Left ventricle myocardium superior (tissue), 1 donor: ENCODE data around the gene ROS1. TPM values are rescaled to one million over a fixed set of nuclear protein-coding genes. Genes with fewer than 3 reads are reported as not detected.
"Not testable (repeated sequence)": the region's sequence is repeated elsewhere in the genome, so short reads cannot be mapped to it uniquely, and the experiment has no call there.

ENCODE experiments used
- ATAC-seq: fragments of 200-7000 bp; cut with Tn5 transposase; one replicate; pipeline ENCODE4 v1.9.1; 2020; ENCODE audit warnings: mild to moderate bottlenecking, moderate library complexity
- DNase-seq: peaks from one replicate; pipeline ENCODE4 v3.0.0-alpha.2; 2020
- intact Hi-C: fragments of 100-400 bp; cut with micrococcal nuclease; formaldehyde crosslinking; loops from one replicate; pipeline ENCODE4 v1.11.0; 2022
- total RNA-seq: library from RNA; stranded (reverse); fragmentation: NEBNext Ultra II Directional; extraction: Animal tissue kit (Norgen Biotek cat#: 25700); gene quantifications from one replicate; pipeline ENCODE4 v1.2.1, GENCODE V29; 2021
- donor health status: DM: no; HTN: yes; CAD: no; lungs with severe emphysema.

The ROS1 gene
- total RNA-seq, 1 donor from 2014 or later: 0.02 TPM

DNA sequence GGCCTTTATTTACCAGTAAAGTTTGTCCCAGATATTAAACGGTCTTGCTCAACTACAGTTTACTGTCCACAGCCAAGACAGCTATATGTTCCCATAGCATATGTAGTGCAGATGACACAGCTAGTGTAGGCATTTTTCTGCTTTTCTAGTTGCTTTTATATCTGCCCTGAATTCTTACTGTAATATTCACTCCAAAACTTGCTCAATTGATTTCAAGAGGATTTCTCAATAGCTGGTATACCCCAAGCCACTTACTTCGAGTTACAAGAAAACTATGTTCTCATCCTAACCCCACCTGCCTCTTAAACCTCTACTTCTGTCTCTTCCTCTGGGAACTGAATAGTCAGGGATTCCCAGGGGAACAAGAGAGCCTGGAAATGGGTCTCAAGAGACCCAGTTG lies 18.9 kb upstream of the ROS1 start:
- intact Hi-C loops: no loop called here
- ATAC-seq (no peak), DNase-seq (no peak)

DNA sequence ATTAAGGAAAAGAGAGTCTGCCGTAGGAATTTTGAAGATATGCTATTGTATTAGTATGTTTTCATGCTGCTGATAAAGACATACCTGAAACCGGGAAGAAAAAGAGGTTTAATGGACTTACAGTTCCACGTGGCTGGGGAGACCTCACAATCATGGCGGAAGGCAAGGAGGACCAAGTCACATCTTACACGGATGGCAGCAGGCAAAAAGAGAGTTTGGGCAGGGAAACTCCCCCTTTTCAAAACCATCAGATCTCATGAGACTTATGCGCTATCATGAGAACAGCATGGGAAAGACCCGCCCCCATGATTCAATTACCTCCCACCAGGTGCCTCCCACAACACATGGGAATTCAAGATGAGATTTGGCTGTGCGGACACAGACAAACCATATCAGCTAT lies 16.6 kb upstream of the ROS1 start:
- intact Hi-C loops, ATAC-seq, DNase-seq: not testable (repeated sequence)

- intact Hi-C loops: no loop called here
- no peak for DNase-seq
- no peak for ATAC-seq
These were observed 16.1 kb upstream of the ROS1 start for GRCh38 chr6:117441824-117442264.

GRCh38 chr6:117440706-117441525 lies 15.2 kb upstream of the ROS1 start:
- ATAC-seq: no peak
- intact Hi-C loops: no loop called here
- no peak for DNase-seq

GRCh38 chr6:117432273-117432672 lies 6.5 kb upstream of the ROS1 start:
- no peak for DNase-seq
- intact Hi-C loops: no loop called here
- ATAC-seq: no peak

DNA sequence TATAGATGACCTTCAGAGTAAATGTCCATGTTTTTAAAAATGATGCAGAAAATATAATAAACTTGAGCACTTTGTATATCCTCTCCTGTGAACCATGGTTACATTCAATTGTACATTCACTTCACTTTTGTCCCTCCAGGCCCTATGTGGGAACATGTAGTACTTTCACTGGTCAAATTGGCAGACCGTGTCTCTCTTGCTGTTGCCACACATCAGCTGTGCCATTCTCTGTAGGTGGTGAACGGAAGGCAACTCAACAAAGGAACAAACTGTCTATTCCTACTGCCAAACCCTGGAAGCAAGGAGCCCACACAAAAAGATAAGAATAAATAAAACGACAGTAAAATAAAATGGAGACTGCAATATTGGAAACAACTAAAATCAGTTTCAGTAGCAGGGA lies 2.0 kb downstream of the ROS1 start:
- intact Hi-C loops: no loop called here
- DNase-seq: no peak
- ATAC-seq: peak; percentile 96

DNA sequence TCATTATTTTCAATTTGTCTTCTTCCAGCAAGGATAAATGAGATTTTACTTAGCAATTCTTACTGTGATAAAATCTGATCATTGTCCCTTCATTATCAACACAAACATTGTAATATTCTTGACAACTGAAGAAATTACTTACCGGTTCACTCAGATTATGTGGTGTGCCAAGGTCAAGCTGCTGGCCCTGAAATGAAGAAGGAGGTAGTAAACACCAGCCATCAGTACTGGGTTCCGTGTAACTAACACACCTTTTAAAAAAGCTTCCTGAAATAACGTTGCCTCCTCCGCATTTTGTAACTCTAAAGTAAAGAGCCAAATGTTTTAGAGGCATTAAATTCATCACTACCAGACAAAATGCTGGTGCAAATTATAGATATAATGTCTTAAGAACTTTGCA lies 7.4 kb downstream of the ROS1 start:
- ATAC-seq: no peak
- DNase-seq: no peak
- intact Hi-C loops: no loop called here

- DNase-seq: no peak
- ATAC-seq: no peak
- intact Hi-C loops: no loop called here
These were observed 7.9 kb downstream of the ROS1 start for GRCh38 chr6:117417851-117418250.

DNA sequence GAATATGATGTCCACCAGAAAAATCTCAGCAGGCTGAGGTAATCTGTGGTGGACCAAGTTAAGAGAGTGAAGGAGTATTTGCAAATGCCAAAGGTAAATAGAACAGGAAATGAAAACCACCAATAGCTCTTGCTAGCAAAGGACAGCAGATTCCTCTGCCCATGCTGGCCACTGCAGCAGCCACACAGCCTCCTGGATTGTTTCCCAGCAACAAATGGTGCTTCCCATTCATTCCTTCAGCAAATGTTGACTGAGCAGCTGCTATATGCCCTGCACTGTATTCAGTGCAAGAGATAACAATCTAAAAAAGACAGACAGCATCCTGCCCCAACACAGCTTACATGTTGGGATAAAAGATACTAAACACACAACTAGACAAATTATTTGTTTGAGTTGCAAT lies 11.0 kb downstream of the ROS1 start:
- ATAC-seq (no peak), DNase-seq (no peak)
- intact Hi-C loops: no loop called here

GRCh38 chr6:117411474-117411873 lies 14.3 kb downstream of the ROS1 start:
- intact Hi-C loops: no loop called here
- no peak for DNase-seq
- ATAC-seq: no peak

- no peak for DNase-seq
- intact Hi-C loops: no loop called here
- no peak for ATAC-seq
These were observed 15.9 kb downstream of the ROS1 start for GRCh38 chr6:117409863-117410262.

DNA sequence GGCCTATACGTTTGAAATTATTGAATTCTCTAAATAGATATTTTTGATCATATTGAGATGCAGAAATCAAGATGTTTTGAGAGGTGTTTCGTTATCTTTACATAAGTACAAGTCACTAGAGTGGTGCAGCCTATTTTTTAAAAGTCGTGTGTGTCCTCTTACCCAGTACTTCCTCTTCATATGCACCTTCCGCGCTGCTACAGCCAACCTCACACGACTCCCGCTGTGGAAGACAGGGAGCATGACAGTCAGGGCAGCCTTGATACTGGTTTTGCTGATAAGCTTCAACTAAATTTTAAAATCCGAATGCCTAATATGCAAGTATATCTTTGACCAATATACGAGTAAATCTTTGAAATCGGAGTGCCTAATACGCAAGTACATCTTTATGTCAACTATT lies 16.3 kb downstream of the ROS1 start:
- intact Hi-C loops: no loop called here
- no peak for DNase-seq

DNA sequence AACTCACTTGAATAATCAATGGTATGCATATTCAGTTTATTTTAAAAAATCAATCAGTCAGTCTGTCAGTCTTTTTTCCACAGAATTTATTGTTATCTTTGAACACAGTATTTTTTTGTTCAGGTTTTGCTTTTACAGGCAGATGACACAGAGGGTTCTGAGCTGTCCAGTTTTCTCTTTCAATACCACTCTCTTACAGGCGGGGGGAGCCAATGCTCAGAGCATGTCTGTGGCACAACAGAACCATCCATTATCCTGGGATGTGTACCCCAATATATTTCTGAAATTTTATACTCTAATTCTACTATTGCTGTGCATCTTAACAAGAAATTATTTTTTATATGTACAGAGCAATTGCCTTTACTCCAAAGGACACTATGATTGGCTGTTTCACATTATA lies 21.2 kb downstream of the ROS1 start:
- intact Hi-C loops: no loop called here
- DNase-seq (no peak), ATAC-seq (no peak)

More for the DNA sequence above, 16.3 kb downstream of the ROS1 start:
- no peak for ATAC-seq

GRCh38 chr6:117401799-117402198 lies 23.9 kb downstream of the ROS1 start:
- no peak for DNase-seq
- intact Hi-C loops: no loop called here
- ATAC-seq: no peak

GRCh38 chr6:117399924-117400323 lies 25.8 kb downstream of the ROS1 start:
- intact Hi-C loops: no loop called here
- DNase-seq: no peak

DNA sequence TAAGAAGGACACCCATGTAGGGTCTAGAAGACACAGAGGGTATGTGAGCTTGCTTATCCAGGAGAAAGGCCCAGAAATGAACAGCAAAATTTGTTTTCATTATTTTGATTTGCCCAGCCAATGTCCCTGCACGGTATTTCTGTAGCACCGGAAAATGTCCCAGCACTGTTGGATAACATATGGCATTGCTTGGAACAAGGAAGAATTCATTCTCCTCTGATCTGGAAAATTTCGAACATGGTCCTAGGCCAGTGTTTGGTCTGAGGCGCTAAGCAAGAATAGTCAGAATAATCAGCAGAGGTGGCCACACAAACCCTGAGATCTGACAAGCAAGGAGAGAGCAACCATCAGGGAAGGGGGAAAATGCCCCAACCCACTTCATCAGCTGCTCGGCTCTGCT lies 26.6 kb downstream of the ROS1 start:
- no peak for ATAC-seq
- DNase-seq: no peak
- intact Hi-C loops: no loop called here

More at GRCh38 chr6:117399924-117400323, 25.8 kb downstream of the ROS1 start:
- no peak for ATAC-seq

- no peak for ATAC-seq
- intact Hi-C loops: no loop called here
These were observed 28.1 kb downstream of the ROS1 start for GRCh38 chr6:117397536-117398227.

DNA sequence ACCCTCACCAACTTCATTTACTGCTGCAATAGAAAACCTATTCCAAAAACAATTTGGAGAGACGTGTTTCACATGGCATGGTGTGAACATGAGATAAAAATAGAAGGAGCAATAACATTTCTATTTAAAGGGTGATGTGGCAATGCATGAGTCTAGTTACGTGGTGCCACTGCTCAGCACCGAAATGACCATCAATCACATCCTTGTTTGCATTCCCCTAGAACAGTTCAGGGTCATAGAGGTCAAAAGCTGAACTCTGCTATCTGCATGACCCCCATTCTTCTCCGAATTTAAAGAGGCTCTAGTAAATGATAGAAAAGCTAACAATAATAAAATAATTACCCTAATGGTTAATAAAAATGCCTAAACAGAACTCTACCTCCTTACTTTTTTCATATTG lies 29.5 kb downstream of the ROS1 start:
- peak; percentile 88 for ATAC-seq
- intact Hi-C loops: no loop called here
- DNase-seq: no peak

More at GRCh38 chr6:117397536-117398227, 28.1 kb downstream of the ROS1 start:
- no peak for DNase-seq

DNA sequence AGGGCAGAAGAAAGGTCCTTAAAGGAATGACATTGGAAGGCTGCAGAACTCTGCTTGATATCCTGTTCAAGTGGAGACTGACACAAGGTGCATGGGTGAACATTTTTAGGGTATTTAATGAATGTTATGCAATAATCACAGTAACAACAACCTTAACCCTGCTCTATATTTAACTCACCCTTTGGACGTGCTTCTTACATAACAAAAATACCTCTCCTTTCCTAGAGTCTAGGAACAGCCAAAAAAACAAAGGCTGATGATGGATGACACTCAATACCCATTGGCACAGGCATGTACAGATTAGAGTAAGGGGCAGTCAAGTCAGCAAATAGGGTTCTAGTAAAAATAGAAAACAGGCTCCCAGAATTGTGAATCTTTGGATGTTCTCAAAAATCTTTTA lies 30.6 kb downstream of the ROS1 start:
- intact Hi-C loops: no loop called here
- DNase-seq (no peak), ATAC-seq (peak; percentile 76)

DNA sequence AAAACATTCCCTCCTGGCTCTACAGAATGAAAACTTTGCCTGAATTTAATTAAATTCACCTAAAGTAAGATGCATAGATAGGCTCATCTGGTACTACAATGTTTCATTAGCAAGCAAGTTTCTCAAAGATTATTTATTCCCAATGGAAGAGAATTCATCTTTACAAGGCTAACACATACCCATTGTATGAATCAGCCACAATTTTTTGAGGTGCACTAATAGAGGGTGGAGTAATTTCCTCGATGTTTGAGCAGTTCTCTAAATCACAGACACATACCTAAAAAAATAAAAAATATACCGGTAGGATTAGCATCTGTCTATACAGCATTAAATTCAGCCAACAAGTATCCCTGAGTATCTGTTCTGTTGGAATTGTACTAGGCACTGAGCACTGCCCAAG lies 32.7 kb downstream of the ROS1 start:
- ATAC-seq (no peak), DNase-seq (no peak)
- intact Hi-C loops: no loop called here
